Neural cell (in vitro differentiated cells): Measurements from ENCODE around the gene GAB2. TPM values are rescaled to one million over a fixed set of nuclear protein-coding genes. Genes with fewer than 3 reads are reported as not detected.

Experiments
- H2AFZ ChIP-seq: fragments of 200-600, 300-800 bp; sonication (generic), shearing (Covaris generic); 2 replicates; pipeline ENCODE4 v1.6.0; 2014; ENCODE audit warnings: low read depth, mild to moderate bottlenecking, antibody characterized with exemption, low read length, moderate library complexity
- H3F3A ChIP-seq: fragments of 200-600 bp; shearing (Covaris generic); 2 replicates; pipeline ENCODE4 v1.6.1; 2016; ENCODE audit warnings: mild to moderate bottlenecking, moderate library complexity, mixed read lengths, antibody characterized with exemption, low read length; ENCODE audit not compliant: insufficient read depth, poor library complexity, severe bottlenecking
- H3K27ac ChIP-seq: fragments of 200-600, 300-800 bp; sonication (generic), shearing (Covaris generic); 2 replicates; pipeline ENCODE4 v1.5.1; 2014; ENCODE audit warnings: mild to moderate bottlenecking, low read length, moderate library complexity
- H3K27me3 ChIP-seq: fragments of 300-800, 200-600 bp; sonication (generic), shearing (Covaris generic); 2 replicates; pipeline ENCODE4 v1.6.0; 2014; ENCODE audit warnings: mild to moderate bottlenecking, low read depth, low read length, moderate library complexity; ENCODE audit not compliant: insufficient read depth
- H3K36me3 ChIP-seq: fragments of 300-800, 200-600 bp; sonication (generic), shearing (Covaris generic); 2 replicates; pipeline ENCODE4 v1.5.1; 2014; ENCODE audit warnings: mild to moderate bottlenecking, antibody characterized with exemption, low read length, moderate library complexity; ENCODE audit not compliant: insufficient read depth
- H3K4me2 ChIP-seq: fragments of 300-800, 200-600 bp; sonication (generic), shearing (Covaris generic); 2 replicates; pipeline ENCODE4 v1.6.0; 2014; ENCODE audit warnings: mild to moderate bottlenecking, low read length
- H3K4me3 ChIP-seq: fragments of 300-800, 200-600 bp; sonication (generic), shearing (Covaris generic); 2 replicates; pipeline ENCODE4 v1.5.1; 2014; ENCODE audit warnings: mild to moderate bottlenecking, low read length, moderate library complexity
- H3K79me2 ChIP-seq: fragments of 200-600 bp; shearing (Covaris generic); replicated peaks from 2 replicates; pipeline ENCODE4 v1.6.0; 2014; ENCODE audit warnings: mild to moderate bottlenecking, low read length, moderate library complexity; ENCODE audit not compliant: insufficient read depth
- H3K9ac ChIP-seq: fragments of 300-800, 200-600 bp; sonication (generic), shearing (Covaris generic); 2 replicates; pipeline ENCODE4 v1.6.1; 2016; ENCODE audit warnings: mild to moderate bottlenecking, low read length, mixed read lengths
- H3K9me2 ChIP-seq: fragments of 200-600 bp; shearing (Covaris generic); 2 replicates; pipeline ENCODE4 v1.6.1; 2016; ENCODE audit warnings: mild to moderate bottlenecking, low read length, mixed read lengths; ENCODE audit not compliant: insufficient read depth
- H3K9me3 ChIP-seq: fragments of 200-600, 300-800 bp; sonication (generic), shearing (Covaris generic); 2 replicates; pipeline ENCODE4 v1.6.1; 2016; ENCODE audit warnings: mild to moderate bottlenecking, mixed run types, low read length, moderate library complexity, mixed read lengths
- H4K20me1 ChIP-seq: fragments of 200-600 bp; shearing (Covaris generic); 2 replicates; pipeline ENCODE4 v1.6.1; 2016; ENCODE audit warnings: mild to moderate bottlenecking, mixed run types; ENCODE audit not compliant: insufficient read depth
- CTCF ChIP-seq: fragments of 450-650 bp; IDR thresholded peaks from 2 replicates; pipeline ENCODE4 v1.5.1; 2014; ENCODE audit warnings: antibody characterized with exemption, mild to moderate bottlenecking, moderate library complexity; ENCODE audit not compliant: poor library complexity, severe bottlenecking
- EP300 ChIP-seq: fragments of 450-650 bp; conservative IDR thresholded peaks from 2 replicates; pipeline ENCODE4 v1.6.1; 2014; ENCODE audit warnings: antibody characterized with exemption, mild to moderate bottlenecking, moderate library complexity; ENCODE audit not compliant: poor library complexity, severe bottlenecking
- EZH2 ChIP-seq: fragments of 200-600, 300-800 bp; shearing (Covaris generic), sonication (generic); IDR thresholded peaks from 2 replicates; pipeline ENCODE4 v1.6.1; 2014; ENCODE audit warnings: antibody characterized with exemption, low read length, borderline replicate concordance, mild to moderate bottlenecking; ENCODE audit not compliant: insufficient read depth, poor library complexity, severe bottlenecking
- MXI1 ChIP-seq: fragments of 450-650 bp; conservative IDR thresholded peaks from 2 replicates; pipeline ENCODE4 v1.6.1; 2014; ENCODE audit warnings: antibody characterized with exemption, mild to moderate bottlenecking; ENCODE audit not compliant: poor library complexity, severe bottlenecking
- POLR2AphosphoS5 ChIP-seq: IDR thresholded peaks from 2 replicates; pipeline ENCODE4 v1.6.1; 2012
- RAD21 ChIP-seq: fragments of 450-650 bp; conservative IDR thresholded peaks from 2 replicates; pipeline ENCODE4 v1.6.1; 2014; ENCODE audit warnings: antibody characterized with exemption, mild to moderate bottlenecking, moderate library complexity
- SMC3 ChIP-seq: fragments of 450-650 bp; conservative IDR thresholded peaks from 2 replicates; pipeline ENCODE4 v1.6.1; 2014; ENCODE audit warnings: antibody characterized with exemption, mild to moderate bottlenecking, moderate library complexity; ENCODE audit not compliant: poor library complexity
- TAF1 ChIP-seq: IDR thresholded peaks from 2 replicates; pipeline ENCODE4 v1.6.1; 2012; ENCODE audit warnings: low read depth
- polyA plus RNA-seq: library from polyadenylated mRNA; depleted of rRNA; stranded (reverse); fragments of >200 nt; gene quantifications from 2 replicates; pipeline ENCODE4 v1.2.3, GENCODE V29; 2014
- TF ChIP-seq, protein P1 (sequence below): IDR thresholded peaks from 2 replicates; pipeline ENCODE4 v1.6.1; 2012; ENCODE audit warnings: borderline replicate concordance

GAB2 gene
- polyA plus RNA-seq, 1 donor from 2014 or later: 21.9 TPM

GRCh38 chr11:78384231-78384630 lies 33.4 kb downstream of the GAB2 start:
- no peak overlapping the region for H3K4me3 ChIP-seq
- no peak overlapping the region for H3K27ac ChIP-seq
- H3K27me3 ChIP-seq: no peaks in the 10 kb centered on the region
- no peaks in the 10 kb centered on the region for H3F3A ChIP-seq
- H3K36me3 ChIP-seq: no peaks in the 10 kb centered on the region
- no peaks in the 10 kb centered on the region for H4K20me1 ChIP-seq
- no peak overlapping the region for H3K9ac ChIP-seq
- no peaks in the 10 kb centered on the region for H3K9me2 ChIP-seq
- no peaks in the 10 kb centered on the region for H3K9me3 ChIP-seq
- no peak overlapping the region for H2AFZ ChIP-seq
- no peak overlapping the region for H3K4me2 ChIP-seq
- TF ChIP-seq, protein P1, sequence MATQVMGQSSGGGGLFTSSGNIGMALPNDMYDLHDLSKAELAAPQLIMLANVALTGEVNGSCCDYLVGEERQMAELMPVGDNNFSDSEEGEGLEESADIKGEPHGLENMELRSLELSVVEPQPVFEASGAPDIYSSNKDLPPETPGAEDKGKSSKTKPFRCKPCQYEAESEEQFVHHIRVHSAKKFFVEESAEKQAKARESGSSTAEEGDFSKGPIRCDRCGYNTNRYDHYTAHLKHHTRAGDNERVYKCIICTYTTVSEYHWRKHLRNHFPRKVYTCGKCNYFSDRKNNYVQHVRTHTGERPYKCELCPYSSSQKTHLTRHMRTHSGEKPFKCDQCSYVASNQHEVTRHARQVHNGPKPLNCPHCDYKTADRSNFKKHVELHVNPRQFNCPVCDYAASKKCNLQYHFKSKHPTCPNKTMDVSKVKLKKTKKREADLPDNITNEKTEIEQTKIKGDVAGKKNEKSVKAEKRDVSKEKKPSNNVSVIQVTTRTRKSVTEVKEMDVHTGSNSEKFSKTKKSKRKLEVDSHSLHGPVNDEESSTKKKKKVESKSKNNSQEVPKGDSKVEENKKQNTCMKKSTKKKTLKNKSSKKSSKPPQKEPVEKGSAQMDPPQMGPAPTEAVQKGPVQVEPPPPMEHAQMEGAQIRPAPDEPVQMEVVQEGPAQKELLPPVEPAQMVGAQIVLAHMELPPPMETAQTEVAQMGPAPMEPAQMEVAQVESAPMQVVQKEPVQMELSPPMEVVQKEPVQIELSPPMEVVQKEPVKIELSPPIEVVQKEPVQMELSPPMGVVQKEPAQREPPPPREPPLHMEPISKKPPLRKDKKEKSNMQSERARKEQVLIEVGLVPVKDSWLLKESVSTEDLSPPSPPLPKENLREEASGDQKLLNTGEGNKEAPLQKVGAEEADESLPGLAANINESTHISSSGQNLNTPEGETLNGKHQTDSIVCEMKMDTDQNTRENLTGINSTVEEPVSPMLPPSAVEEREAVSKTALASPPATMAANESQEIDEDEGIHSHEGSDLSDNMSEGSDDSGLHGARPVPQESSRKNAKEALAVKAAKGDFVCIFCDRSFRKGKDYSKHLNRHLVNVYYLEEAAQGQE: no peak
- TF ChIP-seq EP300: no peak
- no peak for TF ChIP-seq TAF1
- TF ChIP-seq MXI1: no peak
- TF ChIP-seq EZH2: no peak
- TF ChIP-seq POLR2AphosphoS5: no peak
- TF ChIP-seq SMC3: no peak
- no peak for TF ChIP-seq CTCF
- peaks cover 25% of the 10 kb centered on the region for H3K79me2 ChIP-seq

GRCh38 chr11:78381865-78382264 lies 35.8 kb downstream of the GAB2 start:
- no peak overlapping the region for H3K9ac ChIP-seq
- H3K27me3 ChIP-seq: no peaks in the 10 kb centered on the region
- peaks cover 20% of the 10 kb centered on the region for H3K79me2 ChIP-seq
- H2AFZ ChIP-seq: no peak overlapping the region
- H3K4me2 ChIP-seq: no peak overlapping the region
- no peaks in the 10 kb centered on the region for H3F3A ChIP-seq
- H4K20me1 ChIP-seq: no peaks in the 10 kb centered on the region
- H3K36me3 ChIP-seq: no peaks in the 10 kb centered on the region
- no peak overlapping the region for H3K4me3 ChIP-seq
- no peaks in the 10 kb centered on the region for H3K9me2 ChIP-seq
- no peak for TF ChIP-seq SMC3
- TF ChIP-seq POLR2AphosphoS5: no peak
- TF ChIP-seq RAD21: no peak
- TF ChIP-seq TAF1: no peak
- TF ChIP-seq CTCF: no peak
- no peaks in the 10 kb centered on the region for H3K9me3 ChIP-seq
- no peak overlapping the region for H3K27ac ChIP-seq
